GM10248 (cell line): Measurements from ENCODE around the gene OR1Q1.

ENCODE experiments used
- CTCF ChIA-PET: fragments of 300-600 bp; sonication (Branson Sonifier 250); formaldehyde crosslinking; extraction: SDS; loops from one replicate; lab custom pipeline; 2021; ENCODE audit warnings: antibody characterized with exemption; lab: Yijun Ruan, JAX
- POLR2A ChIA-PET: fragments of 350-650 bp; sonication (Branson Sonifier 250); formaldehyde crosslinking; extraction: SDS; loops from one replicate; lab custom pipeline; 2020; ENCODE audit warnings: antibody characterized with exemption; lab: Yijun Ruan, JAX
- DNase-seq: peaks from one replicate; pipeline ENCODE4 v3.0.0; 2012; ENCODE audit errors: extremely low spot score
- TF ChIP-seq, protein P1 (sequence below): IDR thresholded peaks from 2 replicates; pipeline ENCODE4 v1.5.1; 2012; ENCODE audit warnings: mild to moderate bottlenecking, low read depth; ENCODE audit errors: extremely low read depth, missing control alignments, control extremely low read depth

Gene OR1Q1

DNA sequence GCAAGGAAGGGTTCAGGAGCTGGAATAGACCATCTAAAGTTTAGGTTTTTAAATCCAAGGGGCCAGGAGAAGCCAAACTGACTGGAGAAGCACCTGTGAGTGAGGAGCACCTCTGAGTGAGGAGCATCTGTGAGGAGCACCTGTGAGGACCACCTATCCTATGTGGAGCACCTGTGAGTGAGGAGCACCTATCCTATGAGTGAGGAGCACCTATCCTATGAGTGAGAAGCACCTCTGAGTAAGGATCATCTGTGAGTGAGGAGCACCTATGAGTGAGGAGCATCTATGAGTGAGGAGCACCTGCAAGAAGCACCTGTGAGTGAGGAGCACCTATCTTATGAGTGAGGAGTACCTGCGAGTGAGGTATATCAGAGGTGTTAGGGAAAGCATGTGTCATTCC lies 8.0 kb upstream of the OR1Q1 start:
- no peak for DNase-seq
- ChIA-PET POLR2A (no interaction called here), CTCF (no interaction called here)
- TF ChIP-seq, protein P1, sequence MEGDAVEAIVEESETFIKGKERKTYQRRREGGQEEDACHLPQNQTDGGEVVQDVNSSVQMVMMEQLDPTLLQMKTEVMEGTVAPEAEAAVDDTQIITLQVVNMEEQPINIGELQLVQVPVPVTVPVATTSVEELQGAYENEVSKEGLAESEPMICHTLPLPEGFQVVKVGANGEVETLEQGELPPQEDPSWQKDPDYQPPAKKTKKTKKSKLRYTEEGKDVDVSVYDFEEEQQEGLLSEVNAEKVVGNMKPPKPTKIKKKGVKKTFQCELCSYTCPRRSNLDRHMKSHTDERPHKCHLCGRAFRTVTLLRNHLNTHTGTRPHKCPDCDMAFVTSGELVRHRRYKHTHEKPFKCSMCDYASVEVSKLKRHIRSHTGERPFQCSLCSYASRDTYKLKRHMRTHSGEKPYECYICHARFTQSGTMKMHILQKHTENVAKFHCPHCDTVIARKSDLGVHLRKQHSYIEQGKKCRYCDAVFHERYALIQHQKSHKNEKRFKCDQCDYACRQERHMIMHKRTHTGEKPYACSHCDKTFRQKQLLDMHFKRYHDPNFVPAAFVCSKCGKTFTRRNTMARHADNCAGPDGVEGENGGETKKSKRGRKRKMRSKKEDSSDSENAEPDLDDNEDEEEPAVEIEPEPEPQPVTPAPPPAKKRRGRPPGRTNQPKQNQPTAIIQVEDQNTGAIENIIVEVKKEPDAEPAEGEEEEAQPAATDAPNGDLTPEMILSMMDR: no peak

DNA sequence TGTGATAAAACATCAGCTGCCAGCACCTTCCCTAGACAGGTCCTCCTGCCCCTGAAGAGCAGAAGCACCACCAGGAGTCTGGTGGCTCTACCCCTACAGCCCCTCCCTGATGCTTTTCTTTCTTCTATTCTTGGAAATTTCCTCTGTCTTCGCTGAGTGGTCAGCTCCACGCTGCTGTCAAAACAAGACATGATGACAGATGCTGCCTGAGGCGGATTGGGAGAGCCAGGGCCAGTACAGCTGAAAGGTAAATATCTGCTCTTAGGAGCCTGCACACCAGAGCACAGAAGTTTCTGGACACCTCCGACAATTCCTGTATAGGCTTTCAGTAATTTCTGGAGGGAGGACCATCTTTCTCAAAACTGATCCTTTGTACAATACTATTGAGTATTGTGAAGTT lies 4.7 kb upstream of the OR1Q1 start:
- TF ChIP-seq, protein P1: no peak
- ChIA-PET POLR2A (no interaction called here), CTCF (no interaction called here)

DNA sequence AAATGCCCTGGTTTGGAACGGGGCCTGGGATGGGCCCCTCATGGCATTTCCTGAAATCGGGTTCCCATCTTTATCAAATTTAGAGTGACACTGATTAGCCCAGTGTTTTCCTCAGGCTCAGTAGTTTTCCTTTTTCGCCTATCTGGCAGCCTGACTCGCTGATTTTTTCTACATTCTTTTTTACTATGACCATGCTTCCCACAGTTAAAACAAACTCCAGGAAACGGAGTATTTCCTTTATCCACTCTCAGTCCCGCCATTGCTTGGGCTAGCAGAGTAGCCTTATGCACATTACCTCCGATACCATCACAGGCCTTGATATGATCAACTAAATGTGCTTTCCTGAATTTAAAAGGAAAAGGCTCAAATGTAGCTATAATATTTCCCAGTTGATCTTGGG lies 5.5 kb downstream of the OR1Q1 start:
- POLR2A ChIA-PET: no interaction called here
- CTCF ChIA-PET: no interaction called here
- DNase-seq: no peak
- TF ChIP-seq, protein P1: no peak

More for the DNA sequence above, 4.7 kb upstream of the OR1Q1 start:
- no peak for DNase-seq

DNA sequence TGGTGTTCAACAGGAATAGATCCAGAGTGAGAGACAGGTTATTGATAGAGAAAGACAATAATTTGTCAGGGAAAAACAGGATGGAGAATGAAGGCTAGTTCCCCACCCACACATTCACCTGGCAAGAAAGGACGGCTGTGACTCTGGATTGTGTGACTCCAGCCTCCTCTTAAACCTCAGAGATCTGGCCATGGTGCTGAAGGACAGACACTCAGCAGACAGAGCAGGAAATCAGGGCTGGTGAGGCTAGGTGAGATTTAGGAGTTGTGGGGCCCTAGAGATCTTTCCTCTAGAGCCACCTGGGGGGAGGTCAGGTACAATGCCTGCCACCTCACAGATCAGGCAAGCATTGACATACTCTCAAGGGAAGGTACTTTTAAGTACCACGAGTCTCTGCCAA lies 27.7 kb downstream of the OR1Q1 start:
- CTCF ChIA-PET: no interaction called here
- POLR2A ChIA-PET: no interaction called here
- TF ChIP-seq, protein P1: no peak
- DNase-seq: no peak

DNA sequence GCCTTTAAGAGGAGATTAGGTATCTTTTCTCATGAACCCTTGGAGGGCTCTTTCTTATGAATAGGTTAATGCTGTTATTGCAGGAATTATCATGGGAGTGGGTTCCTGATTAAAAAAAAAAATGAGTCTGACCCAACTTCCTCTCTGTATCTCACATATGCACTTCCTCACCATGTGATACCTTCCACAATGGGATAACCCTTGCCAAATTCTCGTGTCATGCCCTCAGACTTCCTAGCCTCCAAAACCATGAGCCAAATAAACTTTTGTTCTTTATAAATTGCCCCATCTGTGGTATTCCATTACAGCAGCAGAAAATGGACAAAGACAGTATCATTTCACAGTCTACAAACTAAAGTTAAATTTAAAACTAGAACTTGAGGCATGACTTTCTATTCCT lies 41.8 kb downstream of the OR1Q1 start:
- CTCF ChIA-PET: interaction anchor here (0.8 to 1.3 kb wide), 3 partner anchors 9 to 32 kb away, joined by 3 read pairs; no protein-coding TSS in a partner anchor
- POLR2A ChIA-PET: no interaction called here
- no peak for DNase-seq
- TF ChIP-seq, protein P1: no peak

DNA sequence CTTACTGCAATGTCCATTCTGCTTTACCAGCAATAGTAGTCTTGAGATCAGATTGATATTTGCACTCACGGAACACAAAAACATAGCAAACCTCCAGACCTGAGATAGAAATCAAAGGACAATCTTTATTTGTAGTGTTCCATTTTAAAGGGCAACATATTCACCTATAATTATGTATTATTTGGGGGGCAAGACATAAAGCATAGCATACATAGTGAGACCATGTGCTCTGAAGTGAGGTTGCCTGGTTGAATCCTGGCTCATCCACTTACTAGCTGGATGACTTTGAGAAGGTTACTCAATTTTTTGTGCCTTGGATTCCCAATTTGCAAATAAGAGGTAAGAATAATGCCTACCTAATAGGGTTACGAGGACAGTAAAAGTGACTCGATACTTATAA lies 43.0 kb downstream of the OR1Q1 start, which contains the start of gene OR1B1:
OR1B1 (minus strand) TSS at position 101 of the 400 bp plus-strand sequence.
- no peak for DNase-seq
- TF ChIP-seq, protein P1: no peak
- ChIA-PET CTCF (no interaction called here), POLR2A (no interaction called here)

DNA sequence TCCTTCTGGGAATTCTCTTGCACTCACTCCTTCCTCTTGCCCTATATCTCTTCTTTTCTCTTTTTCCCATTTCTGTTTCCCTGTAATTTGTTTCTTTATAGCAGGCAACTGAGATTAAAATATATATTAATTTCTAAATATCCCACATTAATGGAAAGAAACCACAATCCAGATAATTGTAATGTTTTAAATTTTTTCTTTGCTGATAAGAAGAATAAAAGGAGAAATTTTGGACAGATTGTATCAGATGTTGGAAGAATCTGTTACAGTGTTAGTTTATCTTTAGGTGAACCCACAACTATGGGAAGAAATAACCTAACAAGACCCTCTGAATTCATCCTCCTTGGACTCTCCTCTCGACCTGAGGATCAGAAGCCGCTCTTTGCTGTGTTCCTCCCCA lies 46.9 kb downstream of the OR1Q1 start, which contains the start of gene OR1L1:
OR1L1 (plus strand) TSS at position 301 of the 400 bp plus-strand sequence; CDS start at position 301, 0 bp downstream.
- POLR2A ChIA-PET: no interaction called here
- DNase-seq: no peak
- CTCF ChIA-PET: no interaction called here
- TF ChIP-seq, protein P1: no peak
